Neuronal stem cell (in vitro differentiated cells): Measurements from ENCODE around the gene ANKS1A.

ENCODE experiments used
- DNase-seq: peaks from one replicate; pipeline ENCODE4 v3.0.0-alpha.2; 2013; ENCODE audit warnings: low spot score
- H2AFZ ChIP-seq: one replicate; pipeline ENCODE4 v1.6.1; 2013; ENCODE audit warnings: mild to moderate bottlenecking, low read length, inconsistent platforms
- H2AK5ac ChIP-seq: 2 replicates; pipeline ENCODE4 v1.6.1; 2013; ENCODE audit warnings: low read depth, mild to moderate bottlenecking, inconsistent platforms, low read length, moderate library complexity, mixed read lengths
- H2BK120ac ChIP-seq: 2 replicates; pipeline ENCODE4 v1.6.1; 2013; ENCODE audit warnings: low read depth, mild to moderate bottlenecking, inconsistent platforms, low read length, moderate library complexity, mixed read lengths
- H2BK12ac ChIP-seq: one replicate; pipeline ENCODE4 v1.6.1; 2013; ENCODE audit warnings: low read length, inconsistent platforms
- H2BK15ac ChIP-seq: 2 replicates; pipeline ENCODE4 v1.6.1; 2013; ENCODE audit warnings: mild to moderate bottlenecking, low read length, inconsistent platforms, mixed read lengths
- H2BK5ac ChIP-seq: one replicate; pipeline ENCODE4 v1.6.1; 2013; ENCODE audit warnings: inconsistent platforms, mild to moderate bottlenecking, low read length, moderate library complexity
- H3K14ac ChIP-seq: one replicate; pipeline ENCODE4 v1.6.1; 2013; ENCODE audit warnings: low read length, inconsistent platforms
- H3K18ac ChIP-seq: 2 replicates; pipeline ENCODE4 v1.6.1; 2013; ENCODE audit warnings: low read length, inconsistent platforms
- H3K23ac ChIP-seq: 2 replicates; pipeline ENCODE4 v1.6.1; 2013; ENCODE audit warnings: low read depth, mild to moderate bottlenecking, mixed read lengths, low read length, inconsistent platforms; ENCODE audit not compliant: poor library complexity
- H3K27ac ChIP-seq: replicated peaks from 3 replicates; pipeline ENCODE4 v1.5.1; 2013; ENCODE audit warnings: low read length, inconsistent platforms
- H3K27me3 ChIP-seq, 3 experiments: 2 replicates each; pipeline ENCODE4 v1.6.1; 2013; ENCODE audit warnings: low read length in 3 of 3, mild to moderate bottlenecking in 2 of 3, inconsistent platforms in 1 of 3, low read depth in 1 of 3, mixed read lengths in 1 of 3, moderate library complexity in 1 of 3; ENCODE audit not compliant: control insufficient read depth in 3 of 3, insufficient read depth in 3 of 3
- H3K36me3 ChIP-seq, 2 donors: replicated peaks in 1 of 2; 2 replicates each; pipeline ENCODE4 v1.6.1; 2013; ENCODE audit warnings: low read length in 2 of 2; ENCODE audit not compliant: control insufficient read depth in 2 of 2, insufficient read depth in 2 of 2
- H3K4ac ChIP-seq: 2 replicates; pipeline ENCODE4 v1.6.1; 2013; ENCODE audit warnings: inconsistent platforms, mild to moderate bottlenecking, low read length, moderate library complexity
- H3K4me1 ChIP-seq, 2 donors: 1 replicate in 1 of 2; 2 replicates in 1 of 2; pipeline ENCODE4 v1.6.1; 2013; ENCODE audit warnings: low read length in 2 of 2, low read depth in 1 of 2; ENCODE audit not compliant: control insufficient read depth in 2 of 2, insufficient read depth in 1 of 2
- H3K4me2 ChIP-seq: one replicate; pipeline ENCODE4 v1.6.1; 2013; ENCODE audit warnings: mild to moderate bottlenecking, low read length, inconsistent platforms; ENCODE audit not compliant: insufficient read depth, poor library complexity, severe bottlenecking
- H3K4me3 ChIP-seq, 2 donors: 2 replicates each; pipeline ENCODE4 v1.5.1; 2013; ENCODE audit warnings: low read length in 2 of 2, mild to moderate bottlenecking in 2 of 2, inconsistent platforms in 1 of 2, moderate library complexity in 1 of 2
- H3K79me1 ChIP-seq: one replicate; pipeline ENCODE4 v1.6.1; 2013; ENCODE audit warnings: low read depth, mild to moderate bottlenecking, inconsistent platforms, low read length, moderate library complexity
- H3K9ac ChIP-seq: one replicate; pipeline ENCODE4 v1.6.1; 2013; ENCODE audit warnings: mild to moderate bottlenecking, low read depth, low read length, inconsistent platforms; ENCODE audit not compliant: poor library complexity
- H3K9me3 ChIP-seq, 2 donors: replicated peaks in 1 of 2; 2 replicates each; pipeline versions ENCODE3 to v1.6.1; 2013; ENCODE audit warnings: low read length in 2 of 2, mild to moderate bottlenecking in 2 of 2, inconsistent platforms in 1 of 2, low read depth in 1 of 2, mixed read lengths in 1 of 2, moderate library complexity in 1 of 2; ENCODE audit not compliant: control insufficient read depth in 2 of 2, insufficient read depth in 1 of 2
- H4K8ac ChIP-seq: one replicate; pipeline ENCODE4 v1.6.1; 2013; ENCODE audit warnings: low read depth, mild to moderate bottlenecking, inconsistent platforms, low read length, moderate library complexity
- H4K91ac ChIP-seq: one replicate; pipeline ENCODE4 v1.6.1; 2013; ENCODE audit warnings: low read length, low read depth, mild to moderate bottlenecking, inconsistent platforms; ENCODE audit not compliant: poor library complexity
- WGBS, 2 donors: extraction: QIAGEN DNeasy Blood & Tissue Kit; methylation state at CpG; one replicate each; pipeline ENCODE4 v1.1.7; 2013; ENCODE audit warnings: missing lambda C conversion rate in 2 of 2, mixed read lengths in 1 of 2; ENCODE audit not compliant: insufficient read length in 2 of 2, insufficient replicate concordance in 1 of 2; ENCODE audit errors: extremely low coverage in 2 of 2; 5-methylcytosine and 5-hydroxymethylcytosine counted together

Gene ANKS1A

DNA sequence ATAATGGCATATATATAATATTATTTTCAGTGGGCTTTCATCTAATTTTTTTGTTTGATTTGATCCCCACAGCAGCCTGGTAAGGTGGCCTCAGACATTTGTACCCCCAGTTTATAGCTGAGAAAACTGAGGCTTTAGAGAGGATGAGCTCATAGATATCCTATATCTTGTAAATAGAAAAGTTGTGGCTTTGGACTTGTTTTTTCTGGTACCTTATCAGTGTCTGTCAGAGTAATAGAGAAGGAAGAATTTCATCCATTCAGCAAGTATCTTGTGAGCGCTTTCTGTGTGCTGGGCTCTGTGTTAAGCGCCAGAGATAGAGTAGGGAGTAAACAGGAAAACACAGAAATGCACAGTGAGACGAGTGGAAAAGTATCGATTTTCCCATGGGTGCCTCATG lies 29.1 kb upstream of the ANKS1A start:
- H3K4me1 ChIP-seq: no peaks in the 10 kb centered on the region
- no peaks in the 10 kb centered on the region for H3K27me3 ChIP-seq
- H3K14ac ChIP-seq: no peak overlapping the region
- no peak overlapping the region for H2BK5ac ChIP-seq
- H2AFZ ChIP-seq: no peak overlapping the region
- no peak overlapping the region for H2BK120ac ChIP-seq
- no peak overlapping the region for H2BK15ac ChIP-seq
- H3K4me2 ChIP-seq: no peak overlapping the region
- no CpG with 5 or more reads among the region's 4 CpGs for WGBS, 2 donors
- no peak for DNase-seq
- no peak overlapping the region for H3K4me3 ChIP-seq
- H3K9me3 ChIP-seq: no peaks in the 10 kb centered on the region
- H2AK5ac ChIP-seq: no peak overlapping the region
- no peak overlapping the region for H3K18ac ChIP-seq
- no peak overlapping the region for H3K23ac ChIP-seq
- H2BK12ac ChIP-seq: no peak overlapping the region
- H3K36me3 ChIP-seq: peaks cover 29 to 90% of the 10 kb centered on the region in 2 donors
- no peak overlapping the region for H3K9ac ChIP-seq
- no peak overlapping the region for H3K27ac ChIP-seq
- H4K91ac ChIP-seq: no peak overlapping the region
- no peaks in the 10 kb centered on the region for H3K79me1 ChIP-seq
- no peak overlapping the region for H4K8ac ChIP-seq
- H3K4ac ChIP-seq: no peak overlapping the region

DNA sequence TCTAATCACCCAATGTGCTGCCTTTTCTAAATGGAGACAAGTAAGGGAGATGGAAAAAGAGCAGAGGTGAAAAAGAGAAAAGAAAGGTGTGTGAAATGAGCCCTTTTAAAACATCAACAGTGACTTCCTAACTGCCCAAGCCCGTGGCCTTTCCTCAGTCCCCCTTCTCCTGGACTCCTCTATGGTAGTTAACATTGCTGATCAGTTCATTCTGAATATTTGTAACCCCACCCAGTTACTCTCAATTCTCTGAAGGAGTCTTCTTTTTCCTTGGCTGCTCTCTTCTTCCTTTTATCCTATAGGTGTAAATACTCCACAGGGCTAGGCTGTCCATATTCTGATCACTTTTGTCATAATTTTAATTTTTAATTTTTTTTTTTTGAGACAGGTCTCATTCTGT lies 28.3 kb upstream of the ANKS1A start:
- Histone ChIP-seq H3K4me2 (no peak overlapping the region), H3K79me1 (no peaks in the 10 kb centered on the region), H2AFZ (no peak overlapping the region), H3K27me3 (no peaks in the 10 kb centered on the region), H2BK15ac (no peak overlapping the region), H3K27ac (no peak overlapping the region), H3K4ac (no peak overlapping the region), H2AK5ac (no peak overlapping the region), H3K9me3 (no peaks in the 10 kb centered on the region), H3K4me3 (no peak overlapping the region), H3K23ac (no peak overlapping the region), H2BK12ac (no peak overlapping the region), H3K4me1 (no peaks in the 10 kb centered on the region), H3K14ac (no peak overlapping the region), H2BK5ac (no peak overlapping the region), H3K36me3 (peaks cover 29 to 89% of the 10 kb centered on the region in 2 donors), H4K8ac (no peak overlapping the region), H3K18ac (no peak overlapping the region), H3K9ac (no peak overlapping the region), H4K91ac (no peak overlapping the region), H2BK120ac (no peak overlapping the region)
- WGBS, 2 donors: no CpG with 5 or more reads among the region's 1 CpG
- DNase-seq: no peak

DNA sequence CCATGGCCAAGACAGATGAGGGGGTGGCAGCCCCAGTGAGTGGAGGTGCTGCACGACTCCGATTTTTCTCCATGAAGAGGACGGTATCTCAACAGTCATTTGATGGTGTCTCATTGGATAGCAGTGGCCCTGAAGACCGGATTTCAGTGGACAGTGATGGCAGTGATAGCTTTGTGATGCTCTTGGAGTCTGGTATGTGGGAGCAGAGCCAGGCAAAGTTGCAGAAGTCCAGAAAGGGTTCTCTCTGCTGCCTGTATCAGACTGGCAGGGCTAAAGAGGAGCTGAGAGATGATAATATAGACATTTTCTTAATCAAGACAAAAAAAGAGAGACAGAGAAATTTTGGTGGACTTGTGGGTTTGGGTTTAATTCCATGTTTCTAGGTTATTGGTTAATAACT lies 25.0 kb upstream of the ANKS1A start:
- H2AFZ ChIP-seq: no peak overlapping the region

DNA sequence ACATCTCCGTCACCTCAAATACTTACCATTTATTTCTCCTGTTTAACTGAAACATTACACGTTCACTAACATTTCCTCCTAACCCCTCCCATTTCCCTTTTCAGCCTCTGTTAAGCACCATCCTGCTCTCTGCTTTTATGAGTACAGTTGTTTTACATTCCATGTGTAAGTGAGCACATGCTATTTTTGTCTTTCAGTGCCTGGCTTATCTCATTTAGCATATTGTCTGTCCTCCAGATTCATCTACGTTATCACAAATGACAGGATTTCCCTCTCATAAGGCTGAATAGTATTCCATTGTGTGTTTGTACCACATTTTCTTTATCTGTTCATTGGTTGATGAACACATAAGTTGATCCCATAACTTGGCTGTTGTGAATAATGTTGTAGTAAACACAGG lies 23.9 kb upstream of the ANKS1A start:
- Histone ChIP-seq H2AK5ac (no peak overlapping the region), H2AFZ (no peak overlapping the region), H2BK12ac (no peak overlapping the region), H3K14ac (no peak overlapping the region), H3K23ac (no peak overlapping the region), H3K79me1 (no peaks in the 10 kb centered on the region), H3K4me2 (no peak overlapping the region), H3K9me3 (no peaks in the 10 kb centered on the region), H3K36me3 (peaks cover 10 to 82% of the 10 kb centered on the region in 2 donors), H3K4me1 (no peaks in the 10 kb centered on the region), H4K91ac (no peak overlapping the region), H2BK15ac (no peak overlapping the region), H3K4ac (no peak overlapping the region), H2BK120ac (no peak overlapping the region), H3K18ac (no peak overlapping the region), H4K8ac (no peak overlapping the region), H3K27ac (no peak overlapping the region), H2BK5ac (no peak overlapping the region), H3K4me3 (no peak overlapping the region), H3K9ac (no peak overlapping the region), H3K27me3 (no peaks in the 10 kb centered on the region)
- no peak for DNase-seq
- 100% methylated on average over 1 to 2 of the region's 3 CpGs for WGBS, 2 donors

More for the DNA sequence above, 25.0 kb upstream of the ANKS1A start:
- H3K4me1 ChIP-seq: no peaks in the 10 kb centered on the region
- H4K91ac ChIP-seq: no peak overlapping the region
- no peaks in the 10 kb centered on the region for H3K27me3 ChIP-seq
- H2BK15ac ChIP-seq: no peak overlapping the region
- no peak overlapping the region for H3K4me2 ChIP-seq
- H3K9me3 ChIP-seq: no peaks in the 10 kb centered on the region
- no peak overlapping the region for H2BK12ac ChIP-seq
- peaks cover 17 to 82% of the 10 kb centered on the region in 2 donors for H3K36me3 ChIP-seq
- no peak overlapping the region for H3K14ac ChIP-seq
- no peak overlapping the region for H3K4ac ChIP-seq
- H3K27ac ChIP-seq: no peak overlapping the region
- H2BK120ac ChIP-seq: no peak overlapping the region
- H2AK5ac ChIP-seq: no peak overlapping the region
- WGBS, 2 donors: no CpG with 5 or more reads among the region's 4 CpGs
- no peak overlapping the region for H3K4me3 ChIP-seq
- H3K23ac ChIP-seq: no peak overlapping the region
- no peak overlapping the region for H3K18ac ChIP-seq
- H2BK5ac ChIP-seq: no peak overlapping the region
- H4K8ac ChIP-seq: no peak overlapping the region
- H3K79me1 ChIP-seq: no peaks in the 10 kb centered on the region
- no peak for DNase-seq
- H3K9ac ChIP-seq: no peak overlapping the region
